ENCODE data around the gene EXOC2.

Gene EXOC2

DNA sequence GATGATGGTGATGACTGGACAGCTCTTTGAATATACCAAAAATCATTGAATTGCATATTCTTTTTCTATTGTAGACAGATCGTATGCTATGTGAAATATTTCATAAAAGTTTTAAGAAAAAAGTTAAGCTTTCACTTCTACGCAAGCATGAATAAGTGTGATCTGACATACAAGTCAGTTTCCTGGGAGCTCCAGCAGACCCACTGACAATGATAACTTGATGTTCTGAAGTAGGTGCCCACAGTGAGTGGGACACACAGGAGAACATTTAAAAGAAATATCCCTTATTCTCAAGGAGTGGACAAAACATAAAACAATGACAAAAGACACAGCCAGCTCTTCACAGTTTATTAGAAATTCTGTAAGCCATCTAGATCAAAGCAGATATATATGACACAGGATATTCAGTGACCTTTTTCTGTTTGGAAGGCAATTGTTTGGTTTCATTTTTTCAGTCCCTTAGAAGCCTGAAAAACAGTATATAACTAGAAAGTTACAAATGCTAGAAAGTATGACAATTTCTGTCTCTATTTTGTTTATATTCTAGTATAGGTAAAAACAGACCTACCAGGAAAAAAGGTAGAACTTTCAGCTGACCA, 200.0 kb downstream of the EXOC2 start:
- DNase-seq: no peak

DNA sequence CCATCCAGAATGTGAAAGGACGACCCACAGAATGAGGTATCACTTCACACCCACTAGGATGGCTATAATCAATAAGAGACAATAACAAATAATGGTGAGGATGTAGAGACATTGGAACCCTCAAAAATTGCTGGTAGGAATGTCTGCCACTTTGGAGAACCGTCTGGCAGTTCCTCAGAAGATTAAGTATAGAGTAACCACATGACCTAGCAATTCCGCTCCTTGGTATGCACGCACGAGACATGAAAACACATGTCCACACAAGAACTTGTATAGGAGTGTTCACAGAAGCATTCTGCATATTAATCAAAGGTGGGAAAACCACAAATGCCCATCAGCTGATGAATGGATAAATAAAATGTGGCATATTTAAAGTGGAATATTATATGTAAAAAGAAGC, 200.8 kb downstream of the EXOC2 start:
- DNase-seq: no peak

DNA sequence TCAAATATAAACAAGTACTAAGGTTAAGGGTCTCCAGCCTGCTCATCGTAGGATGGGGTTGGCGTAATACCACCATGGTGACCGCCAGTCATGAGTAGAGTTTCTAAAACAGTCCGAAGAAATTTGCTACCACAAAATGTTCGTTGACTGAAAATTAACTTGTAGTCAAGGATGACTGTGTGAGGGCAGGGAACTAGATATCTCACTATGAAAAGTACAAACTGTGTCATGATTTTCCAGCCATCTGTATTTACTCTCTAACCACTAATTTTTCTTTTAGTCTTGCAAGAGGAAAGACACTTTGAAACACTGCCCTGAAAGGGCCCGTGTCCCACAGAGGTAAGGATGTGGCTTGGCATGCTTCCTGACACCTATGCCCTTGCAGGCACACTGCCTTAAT, 201.7 kb downstream of the EXOC2 start:
- no peak for DNase-seq

DNA sequence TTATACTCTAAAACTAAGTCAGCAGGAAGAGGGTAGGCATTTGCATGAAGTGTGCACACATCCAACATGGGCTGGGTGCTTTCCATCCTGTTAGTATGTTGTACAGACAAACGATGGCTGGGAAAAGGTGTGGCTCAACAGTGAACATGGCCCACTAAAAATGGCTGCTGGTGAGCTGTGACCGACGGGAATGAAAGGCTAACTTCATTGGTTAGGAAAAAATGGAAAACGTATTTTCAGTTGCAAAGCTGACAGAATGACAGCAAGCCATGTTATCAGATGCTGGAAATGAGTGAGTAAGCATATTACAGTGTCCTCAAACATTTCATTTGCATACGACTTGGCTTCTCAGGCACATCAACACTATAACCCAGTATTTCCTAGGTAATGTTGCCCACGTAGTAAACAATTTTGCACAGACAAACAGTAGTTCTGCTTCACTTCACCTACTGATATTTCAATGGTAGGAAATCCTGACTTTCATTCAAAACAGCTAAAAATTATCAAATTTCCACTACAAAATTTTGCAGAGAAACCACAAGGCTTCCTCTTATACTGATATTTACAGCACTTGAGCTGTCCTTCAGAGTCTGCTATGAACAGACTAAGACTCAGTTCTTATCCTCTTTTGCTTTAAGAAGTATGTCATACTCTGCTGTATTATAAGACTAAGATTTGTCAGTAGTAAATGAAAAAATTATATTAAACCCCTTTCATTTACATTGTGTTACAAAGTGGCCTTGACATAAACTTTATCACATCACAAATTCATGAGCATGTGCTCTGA, 202.5 kb downstream of the EXOC2 start:
- no peak for DNase-seq

DNA sequence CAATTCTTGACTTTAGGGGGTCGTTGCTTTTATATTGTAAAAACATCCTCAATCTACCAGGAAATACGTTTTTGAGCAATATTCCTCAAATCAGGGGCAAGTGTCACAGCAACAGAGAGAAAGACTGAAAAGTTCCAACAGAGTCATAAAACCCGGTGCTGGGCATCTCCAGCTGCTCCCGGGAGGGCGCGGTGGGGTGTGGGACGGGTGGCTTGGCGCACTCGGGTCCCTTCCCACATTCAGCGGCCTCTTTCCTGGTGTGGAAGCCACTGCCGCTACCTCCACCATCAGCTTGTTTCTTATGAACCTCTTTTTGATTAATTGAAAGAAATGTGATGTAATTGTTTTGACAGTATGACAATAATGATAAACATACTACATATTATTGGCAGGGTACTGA, 203.2 kb downstream of the EXOC2 start:
- DNase-seq: no peak

DNA sequence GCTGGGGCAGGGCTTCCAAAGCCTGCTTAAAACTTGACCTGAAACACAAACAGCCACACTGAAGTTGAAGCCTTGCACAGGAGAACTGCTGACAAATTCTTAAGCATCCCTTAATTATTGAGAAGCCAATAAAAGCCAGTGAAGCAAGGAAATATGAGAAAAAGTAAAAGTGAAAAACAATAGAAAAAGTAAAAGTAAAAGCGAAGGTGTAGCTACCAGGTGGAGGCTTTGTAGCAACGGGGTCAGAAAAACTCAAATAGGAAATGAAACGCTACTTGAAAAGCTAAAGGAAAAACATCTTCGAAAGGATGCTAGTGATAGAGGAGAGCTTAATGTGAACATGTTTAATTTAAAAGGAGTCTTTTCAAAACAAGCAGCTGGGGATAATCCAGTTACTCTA, 203.9 kb downstream of the EXOC2 start:
- DNase-seq: no peak

DNA sequence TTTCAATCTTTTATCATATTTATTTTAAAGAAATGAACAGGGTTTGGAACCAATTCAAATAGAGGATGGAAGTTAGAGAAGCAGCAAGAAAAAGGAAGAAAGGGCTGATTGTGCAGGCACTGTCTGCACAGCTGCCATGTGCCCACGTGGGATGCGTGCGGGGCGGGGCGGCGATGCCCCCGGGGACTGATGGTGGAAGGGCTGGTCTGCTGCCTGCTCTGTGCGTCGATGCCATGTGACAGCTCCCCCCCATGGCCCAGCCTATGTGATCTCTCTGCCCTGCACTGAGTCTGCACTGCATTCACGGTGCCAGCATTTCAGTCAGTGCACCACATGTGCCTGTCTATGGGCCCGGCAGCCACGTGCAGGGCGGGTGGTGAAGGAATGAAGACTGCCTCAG, 205.0 kb downstream of the EXOC2 start:
- DNase-seq: no peak

DNA sequence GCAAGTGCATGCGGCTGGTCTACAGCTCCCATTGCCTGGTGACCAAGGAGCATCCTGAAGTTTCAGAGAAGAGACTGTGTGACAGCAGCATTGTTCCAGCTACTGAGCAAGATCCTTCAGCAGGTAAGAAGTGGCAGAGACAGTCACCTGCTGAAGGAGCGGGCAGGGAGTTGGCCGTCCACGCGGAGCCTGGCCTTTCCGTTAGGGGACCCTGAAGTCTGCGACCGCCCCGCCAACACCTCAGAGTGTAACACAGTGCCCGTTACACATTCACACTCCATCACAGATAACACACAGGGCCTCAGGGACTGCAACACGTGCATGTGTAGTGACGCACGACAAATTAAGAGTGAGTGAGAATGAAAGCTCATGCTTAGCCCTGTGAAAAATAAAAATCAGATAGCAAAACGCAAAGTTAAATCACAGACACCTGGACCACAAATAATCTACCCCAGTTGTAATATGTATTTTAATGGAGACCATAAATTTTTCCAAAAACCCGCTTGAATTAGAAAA, 207.2 kb downstream of the EXOC2 start:
- no peak for DNase-seq

DNA sequence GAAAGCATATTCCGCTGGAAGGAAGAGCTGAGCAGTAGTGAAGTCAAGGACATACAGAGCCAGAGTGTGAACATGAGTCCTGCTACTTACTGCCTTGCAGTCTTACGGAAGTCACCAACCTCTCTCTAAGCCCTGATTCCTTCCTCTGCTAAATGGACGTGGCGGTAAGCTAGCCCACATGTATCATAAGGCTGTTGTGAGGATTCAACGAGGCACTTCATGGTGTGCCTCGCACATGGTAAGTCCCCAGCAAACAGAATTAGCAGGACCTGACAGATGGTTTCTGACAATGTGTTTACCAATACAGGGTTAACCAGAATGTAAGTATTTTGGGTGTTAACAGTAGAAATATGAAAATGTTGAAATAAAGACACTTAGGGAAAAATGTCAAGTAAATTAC, 208.2 kb downstream of the EXOC2 start:
- no peak for DNase-seq

DNA sequence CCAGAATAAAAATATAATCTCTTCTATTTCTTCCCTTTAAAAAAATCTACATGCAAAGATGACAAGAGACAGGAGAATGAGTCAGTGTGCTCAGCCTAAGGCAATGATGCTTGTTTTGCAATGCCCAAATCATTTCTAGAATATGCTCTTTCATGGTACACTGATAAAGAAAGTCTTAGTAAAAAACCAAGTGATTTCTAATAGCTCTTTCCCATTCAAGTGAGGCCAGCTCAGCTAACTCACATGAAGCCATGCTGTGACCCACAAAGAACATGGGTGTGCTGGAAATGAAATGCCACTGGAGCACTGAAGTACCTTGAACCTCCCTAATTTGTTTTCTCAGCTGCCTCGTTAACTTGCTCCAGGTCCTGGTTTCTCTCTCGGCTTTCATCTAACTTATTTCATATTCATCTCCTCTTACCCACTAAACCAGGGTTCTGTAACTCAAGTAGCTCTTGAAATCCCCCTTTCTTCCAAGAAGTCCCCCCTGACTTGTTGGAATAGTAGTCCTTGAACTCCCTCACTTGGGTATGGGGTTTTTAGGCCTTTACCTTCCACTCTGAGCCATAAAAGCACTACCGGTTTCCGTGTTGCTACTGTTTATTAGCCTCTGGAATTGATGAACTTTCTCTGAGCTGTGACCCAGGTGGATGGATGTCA, 208.7 kb downstream of the EXOC2 start:
- DNase-seq: no peak

DNA sequence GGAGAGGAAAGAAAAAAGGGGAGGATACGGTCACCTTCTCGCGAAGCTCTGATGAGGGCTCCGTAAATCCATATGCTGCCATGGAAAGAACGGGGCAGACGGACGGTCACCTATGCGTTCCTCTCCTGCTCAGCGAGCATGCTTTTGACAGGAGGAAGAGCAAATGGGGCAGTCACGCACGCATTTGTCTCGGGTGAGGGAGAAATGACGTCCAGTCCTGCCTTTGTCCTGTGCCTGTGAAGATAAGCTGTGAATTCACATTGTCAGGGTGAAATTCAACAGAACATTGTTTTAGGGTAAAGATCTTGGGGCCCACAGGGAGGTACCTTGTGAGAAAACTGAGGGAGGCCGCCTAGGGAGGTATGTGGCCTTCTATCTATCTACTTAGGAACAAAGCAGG, 217.6 kb downstream of the EXOC2 start:
- no peak for DNase-seq

DNA sequence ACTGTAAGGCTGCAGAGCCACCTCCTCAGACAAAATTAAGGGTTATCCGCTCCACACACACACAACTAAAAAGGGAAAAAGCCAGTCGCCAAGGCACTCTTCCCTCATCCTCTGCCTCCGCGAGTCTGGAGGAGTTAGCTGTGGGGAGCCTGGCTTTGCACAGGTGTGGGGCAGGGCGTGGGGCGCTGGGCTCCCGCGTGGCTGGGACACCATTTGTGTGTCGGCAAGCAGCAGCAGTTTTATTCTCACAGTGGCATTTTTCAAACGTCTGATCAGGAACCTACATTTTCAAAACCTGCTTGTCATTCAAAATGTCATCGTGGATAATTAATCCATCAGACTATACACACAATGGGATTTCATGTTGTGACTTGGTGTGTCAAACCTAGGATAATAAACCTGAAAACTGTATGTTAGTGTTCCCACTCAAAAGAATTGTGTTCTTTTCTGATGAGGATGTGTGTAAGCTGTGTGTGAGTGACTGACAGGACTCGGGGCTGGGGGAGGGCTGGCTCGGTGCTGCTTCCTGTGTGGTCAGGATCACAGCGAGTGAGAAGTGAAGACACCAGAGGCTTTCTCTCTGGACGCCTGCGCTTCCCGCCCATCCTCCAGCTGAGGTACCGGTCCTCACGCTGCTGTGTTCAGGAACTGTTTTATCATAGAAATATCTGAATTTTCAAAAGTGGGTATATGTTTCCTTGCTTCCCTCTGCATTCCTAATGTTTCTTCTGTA, 218.3 kb downstream of the EXOC2 start:
- DNase-seq: no peak

DNA sequence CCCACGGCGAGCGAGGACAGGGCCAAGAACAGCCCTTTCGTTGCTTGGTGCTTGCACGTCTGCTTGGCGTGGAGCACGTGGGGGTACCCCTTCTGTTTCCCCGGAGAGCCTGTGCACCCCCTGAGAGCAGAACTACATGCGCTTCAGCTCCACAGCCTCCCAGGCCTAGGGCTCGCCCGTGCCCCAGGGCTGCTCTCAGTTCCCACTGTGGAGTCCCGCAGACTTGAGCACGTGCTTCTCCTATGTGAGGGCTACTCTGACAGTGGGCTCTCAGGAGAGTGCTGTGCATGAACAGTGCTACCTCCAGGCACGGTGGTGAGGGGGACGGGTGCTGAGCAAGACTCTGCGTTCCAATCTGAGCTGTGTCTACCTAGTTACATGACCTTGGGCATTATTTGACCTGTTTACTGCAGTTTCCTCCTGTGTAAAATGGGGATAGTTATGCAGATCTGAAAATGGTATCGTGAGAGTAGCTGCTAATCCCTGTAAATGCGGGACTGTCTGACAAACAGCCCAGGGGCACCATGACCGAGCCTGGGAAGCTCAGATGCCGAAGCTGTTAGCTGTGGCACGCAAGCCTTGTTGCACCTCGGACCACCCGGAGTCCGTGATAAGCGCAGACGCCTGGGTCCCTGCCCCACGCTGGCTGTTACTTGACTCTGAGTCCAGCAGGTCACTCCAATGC, 219.0 kb downstream of the EXOC2 start:
- DNase-seq: no peak

DNA sequence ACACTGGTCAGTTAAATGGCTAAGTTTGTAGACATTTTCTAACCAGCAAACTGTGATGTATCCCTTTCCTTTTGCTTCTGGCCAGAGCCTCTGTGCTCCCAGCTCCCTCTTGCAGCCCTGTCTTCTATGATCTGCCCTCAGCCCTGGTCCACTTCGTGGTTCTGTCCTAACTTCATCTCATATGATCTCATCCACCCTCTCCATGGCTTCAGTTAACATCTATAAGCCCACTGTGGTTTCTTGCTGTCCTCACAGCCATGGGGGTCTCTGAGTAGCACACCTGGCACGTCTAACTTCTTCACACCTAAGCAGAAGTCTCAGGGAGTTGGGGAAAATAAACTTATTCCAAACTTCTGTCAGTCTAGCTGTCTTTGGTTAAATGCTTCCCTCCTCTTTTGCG, 219.6 kb downstream of the EXOC2 start:
- no peak for DNase-seq

DNA sequence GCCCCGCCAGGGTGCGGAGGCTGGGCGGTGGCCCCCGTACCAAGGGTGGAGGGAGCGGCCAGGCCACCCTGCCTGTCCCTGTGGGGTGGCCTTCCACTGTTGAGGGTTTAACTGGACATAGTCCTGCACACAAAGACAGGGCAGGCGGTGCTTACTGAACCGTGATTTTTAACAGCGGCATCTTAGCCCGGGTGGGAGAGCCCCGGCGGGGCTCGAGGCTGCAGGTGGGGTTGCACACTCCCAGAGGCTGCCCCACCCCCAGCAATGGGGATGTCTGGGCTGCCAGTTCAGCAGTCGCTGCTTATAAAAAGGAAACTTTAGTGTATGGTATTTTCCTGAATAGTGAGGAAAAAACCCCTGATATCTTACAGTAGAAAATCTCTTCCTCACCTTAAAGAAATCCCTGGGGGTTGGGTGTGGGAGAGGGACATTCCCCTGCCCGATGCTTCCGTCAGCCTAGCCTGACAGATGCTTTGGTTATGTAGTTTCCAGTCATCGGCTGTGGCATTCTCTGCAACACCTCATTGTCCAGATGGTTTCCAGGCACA, 222.0 kb downstream of the EXOC2 start:
- DNase-seq: no peak

DNA sequence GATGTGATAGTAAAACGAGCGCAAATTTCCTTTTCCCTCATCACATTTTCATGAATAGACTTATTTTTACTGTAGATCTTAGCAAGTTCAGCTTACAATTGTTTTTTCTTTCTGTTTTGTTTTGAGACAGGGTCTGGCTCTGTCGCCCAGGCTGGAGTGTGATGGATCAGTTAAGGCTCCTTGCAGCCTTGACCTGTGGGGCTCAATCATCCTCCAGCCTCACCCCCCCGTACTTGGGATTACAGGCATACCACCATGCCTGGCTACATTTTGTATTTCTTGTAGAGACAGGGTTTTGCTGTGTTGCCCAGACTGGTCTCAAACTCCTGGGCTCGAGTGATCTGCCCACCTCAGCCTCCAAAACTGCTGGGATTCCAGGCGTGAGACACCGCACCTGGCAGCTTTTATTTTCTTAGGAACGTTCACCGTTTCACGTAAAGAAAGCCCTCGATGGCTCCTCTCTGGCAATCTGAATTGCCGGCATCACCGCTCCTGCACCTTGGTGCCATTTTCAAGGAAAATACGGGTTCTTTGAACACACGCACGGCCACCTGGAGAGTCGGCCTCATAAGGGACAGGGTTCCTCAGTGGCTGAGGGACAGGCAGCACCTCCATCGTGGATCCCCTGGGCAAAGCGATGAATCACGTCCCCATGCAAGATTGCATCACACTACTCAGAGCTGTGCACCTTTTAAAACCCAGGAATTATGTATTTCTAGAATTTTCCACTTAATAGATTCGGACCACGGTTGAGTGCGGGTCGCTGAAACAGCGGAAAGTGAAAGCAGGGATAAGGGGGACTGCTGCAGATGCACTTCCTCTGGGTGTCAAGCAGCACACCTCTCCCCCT, 222.7 kb downstream of the EXOC2 start:
- no peak for DNase-seq

DNA sequence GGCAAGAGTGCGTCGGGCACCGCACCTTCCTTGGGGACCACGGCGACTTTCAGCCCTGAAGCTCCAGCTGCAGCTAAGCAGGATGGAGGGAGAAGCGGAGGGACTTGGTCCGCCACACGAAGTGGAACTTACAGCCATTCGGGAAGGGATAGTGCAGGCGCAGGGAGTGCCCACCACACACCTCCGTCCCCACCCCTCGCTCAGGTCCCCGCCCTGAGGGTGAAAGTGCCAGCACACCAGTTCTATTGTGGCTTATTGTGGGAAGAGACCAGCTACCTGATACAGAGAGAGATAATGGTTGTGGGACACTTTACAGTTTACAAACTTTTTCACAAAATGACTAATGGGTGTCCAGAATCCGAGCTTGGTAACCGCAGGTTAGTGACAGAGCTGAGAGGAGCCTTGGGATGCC, 225.3 kb downstream of the EXOC2 start:
- DNase-seq: no peak

DNA sequence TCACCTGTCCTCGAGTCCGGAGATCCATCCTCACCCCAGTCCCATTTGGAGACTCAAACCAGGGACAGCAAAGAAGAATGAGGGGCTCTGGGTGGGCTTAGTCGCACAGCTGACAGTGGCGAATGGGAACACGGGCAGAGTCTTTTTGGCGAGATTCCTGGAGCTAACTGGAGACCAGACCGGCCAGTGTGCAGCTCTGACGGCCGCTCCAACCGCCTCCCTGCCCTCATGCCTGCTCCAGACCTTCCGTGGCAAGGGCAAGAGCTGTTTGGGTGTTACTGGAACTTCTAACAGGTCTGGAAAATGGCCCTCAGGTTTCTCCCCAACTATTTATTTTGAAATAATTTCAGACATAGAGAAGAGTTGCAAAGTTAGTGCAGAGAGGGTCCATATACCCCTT, 225.8 kb downstream of the EXOC2 start:
- DNase-seq: no peak

DNA sequence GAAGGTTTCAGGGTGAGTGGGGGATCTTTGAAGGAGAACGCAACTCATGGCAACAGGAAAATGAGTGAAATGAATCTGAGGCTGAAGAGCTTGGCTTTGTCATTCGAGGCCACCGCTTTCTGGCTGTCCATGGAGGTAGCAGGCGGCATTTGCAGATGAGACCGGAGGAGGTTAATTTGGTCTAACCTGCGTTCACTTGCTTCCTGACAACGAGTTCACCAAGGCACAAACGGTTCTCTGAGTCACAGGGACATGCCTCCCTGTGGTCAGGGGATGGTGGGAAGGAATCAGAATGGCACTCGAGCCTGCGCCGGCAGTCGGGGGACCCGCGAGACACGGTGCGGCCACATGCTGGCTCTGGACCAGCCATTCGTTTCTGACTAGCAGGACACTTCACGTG, 226.4 kb downstream of the EXOC2 start:
- DNase-seq: no peak

DNA sequence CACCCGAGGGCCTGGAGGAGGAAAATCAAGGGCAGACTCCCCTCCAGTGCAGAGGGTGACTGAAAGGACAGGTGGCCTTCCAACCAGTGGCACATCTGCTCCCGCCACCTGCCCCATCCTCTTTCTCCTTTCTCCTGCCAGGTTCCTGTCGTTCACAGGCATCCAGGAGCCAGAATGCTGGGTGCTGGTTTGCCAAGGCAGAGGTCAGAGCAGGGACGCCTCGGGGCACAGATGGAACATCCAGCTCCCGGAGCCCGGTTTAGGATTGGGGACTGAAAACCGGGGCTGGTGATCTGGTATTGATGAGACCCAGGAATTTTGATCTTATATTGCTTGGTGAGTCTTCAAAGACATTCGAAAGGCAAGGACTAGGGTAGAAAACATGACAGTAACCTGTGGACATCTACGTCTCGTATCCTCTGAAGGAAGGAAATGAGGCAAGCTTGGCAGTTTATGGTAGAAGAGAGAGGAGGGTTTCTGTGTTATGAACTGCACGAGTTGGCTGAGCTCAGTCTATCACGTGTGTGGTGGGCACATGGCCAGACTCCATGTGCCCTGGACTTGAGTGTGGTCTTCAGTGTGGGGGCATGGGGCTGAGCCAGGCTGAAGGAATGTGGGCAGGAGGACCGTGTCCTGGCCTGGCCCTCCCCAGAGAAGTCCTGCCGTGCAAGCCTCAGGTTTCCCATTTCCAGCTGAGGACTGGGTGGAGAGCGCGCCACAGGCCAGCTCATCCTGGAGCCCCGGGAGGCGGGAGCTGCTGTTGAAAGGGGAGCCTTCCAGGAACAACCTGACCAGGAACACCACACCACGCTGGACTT, 227.2 kb downstream of the EXOC2 start:
- no peak for DNase-seq

DNA sequence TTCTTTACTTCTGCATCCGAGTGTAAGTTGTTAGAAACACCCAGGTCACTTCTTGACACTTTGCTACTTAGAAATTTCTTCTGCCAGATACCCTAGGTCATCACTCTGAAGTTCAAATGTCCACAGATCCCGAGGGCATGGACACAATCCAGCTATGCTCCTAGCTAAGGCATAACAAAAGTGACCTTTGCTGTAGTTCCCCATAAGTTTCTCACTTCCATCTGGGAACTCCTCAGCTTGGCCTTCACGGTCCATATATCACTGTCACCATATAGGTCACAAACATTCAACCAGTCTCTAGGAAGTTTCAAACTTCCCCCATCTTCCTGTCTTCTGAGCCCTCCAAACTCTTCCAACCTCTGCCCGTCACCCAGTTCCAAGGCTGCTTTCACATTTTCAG, 236.1 kb downstream of the EXOC2 start:
- no peak for DNase-seq

Data from NCI-H1436 treated with DMSO at 0.1 percent for 48 hours (cell line).